ENCODE measurements around the gene SCAANT1. TPM values are rescaled to one million over a fixed set of nuclear protein-coding genes. Genes with fewer than 3 reads are reported as not detected.

SCAANT1 gene
- total RNA-seq, 1 donor from 2014 or later, result not detected

DNA sequence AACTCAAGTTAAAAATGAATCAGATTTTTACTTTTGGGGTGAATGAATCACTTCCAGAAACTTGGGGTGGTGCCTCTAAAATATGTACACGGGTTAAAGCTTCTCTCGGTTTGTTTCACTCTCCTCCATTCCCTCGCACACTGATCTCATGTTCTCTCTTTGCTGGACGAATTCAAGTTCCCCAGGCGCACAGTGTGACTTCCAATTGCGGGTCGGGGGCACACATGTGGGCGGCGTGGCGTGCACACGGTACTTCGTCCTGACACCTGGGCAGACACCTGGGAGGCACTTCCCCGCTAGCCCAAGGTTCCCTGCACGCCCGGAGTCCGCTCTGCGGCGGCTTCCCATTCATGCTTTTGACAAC lies 692 bp downstream of the SCAANT1 start:
- peaks cover 24% of the 10 kb centered on the region for H3K4me1 Mint-ChIP-seq
- H3K9me3 Mint-ChIP-seq, result no peaks in the 10 kb centered on the region
- TF ChIP-seq, protein P1, sequence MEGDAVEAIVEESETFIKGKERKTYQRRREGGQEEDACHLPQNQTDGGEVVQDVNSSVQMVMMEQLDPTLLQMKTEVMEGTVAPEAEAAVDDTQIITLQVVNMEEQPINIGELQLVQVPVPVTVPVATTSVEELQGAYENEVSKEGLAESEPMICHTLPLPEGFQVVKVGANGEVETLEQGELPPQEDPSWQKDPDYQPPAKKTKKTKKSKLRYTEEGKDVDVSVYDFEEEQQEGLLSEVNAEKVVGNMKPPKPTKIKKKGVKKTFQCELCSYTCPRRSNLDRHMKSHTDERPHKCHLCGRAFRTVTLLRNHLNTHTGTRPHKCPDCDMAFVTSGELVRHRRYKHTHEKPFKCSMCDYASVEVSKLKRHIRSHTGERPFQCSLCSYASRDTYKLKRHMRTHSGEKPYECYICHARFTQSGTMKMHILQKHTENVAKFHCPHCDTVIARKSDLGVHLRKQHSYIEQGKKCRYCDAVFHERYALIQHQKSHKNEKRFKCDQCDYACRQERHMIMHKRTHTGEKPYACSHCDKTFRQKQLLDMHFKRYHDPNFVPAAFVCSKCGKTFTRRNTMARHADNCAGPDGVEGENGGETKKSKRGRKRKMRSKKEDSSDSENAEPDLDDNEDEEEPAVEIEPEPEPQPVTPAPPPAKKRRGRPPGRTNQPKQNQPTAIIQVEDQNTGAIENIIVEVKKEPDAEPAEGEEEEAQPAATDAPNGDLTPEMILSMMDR (IDR thresholded peaks at IDR 0.05; ENCODE audit: unreplicated experiment), result no peak
- H3K4me3 Mint-ChIP-seq, result peak overlapping the region; percentile 79
- no peak for DNase-seq (ENCODE audit: low spot score in 2 of 2, unreplicated experiment in 2 of 2)
- H3K27me3 Mint-ChIP-seq (ENCODE audit: low read depth), result no peaks in the 10 kb centered on the region
- peak overlapping the region; percentile 92 for H3K27ac Mint-ChIP-seq
- H3K36me3 Mint-ChIP-seq, result peaks cover 5% of the 10 kb centered on the region

DNA sequence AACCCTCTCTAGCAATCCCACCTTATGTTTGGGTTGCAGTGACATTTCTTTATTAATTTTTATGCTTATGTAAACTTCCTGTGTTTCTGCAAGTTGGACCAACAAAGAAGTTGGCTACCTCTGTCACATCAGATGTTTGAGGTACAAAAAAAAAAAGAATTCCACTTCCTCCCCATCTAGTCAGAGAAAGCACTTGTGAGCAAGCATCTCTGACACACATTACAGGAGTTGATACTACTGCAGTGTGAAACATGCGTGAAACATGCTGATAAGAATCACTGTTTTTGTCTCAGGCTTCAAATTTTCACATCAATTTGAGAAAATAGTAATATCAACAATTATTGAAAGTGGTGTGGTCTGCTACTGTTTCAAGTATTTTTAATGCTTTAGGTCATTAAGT lies 1.3 kb downstream of the SCAANT1 start:
- H3K27me3 Mint-ChIP-seq (ENCODE audit: low read depth), result no peaks in the 10 kb centered on the region
- H3K4me1 Mint-ChIP-seq, result peaks cover 24% of the 10 kb centered on the region
- peaks cover 2% of the 10 kb centered on the region for H3K36me3 Mint-ChIP-seq
- DNase-seq (ENCODE audit: low spot score in 2 of 2, unreplicated experiment in 2 of 2), result no peak
- no peaks in the 10 kb centered on the region for H3K9me3 Mint-ChIP-seq
- H3K27ac Mint-ChIP-seq, result peak overlapping the region; percentile 44
- TF ChIP-seq, protein P1 (IDR thresholded peaks at IDR 0.05; ENCODE audit: unreplicated experiment), result no peak
- H3K4me3 Mint-ChIP-seq, result peak overlapping the region; percentile 79

DNA sequence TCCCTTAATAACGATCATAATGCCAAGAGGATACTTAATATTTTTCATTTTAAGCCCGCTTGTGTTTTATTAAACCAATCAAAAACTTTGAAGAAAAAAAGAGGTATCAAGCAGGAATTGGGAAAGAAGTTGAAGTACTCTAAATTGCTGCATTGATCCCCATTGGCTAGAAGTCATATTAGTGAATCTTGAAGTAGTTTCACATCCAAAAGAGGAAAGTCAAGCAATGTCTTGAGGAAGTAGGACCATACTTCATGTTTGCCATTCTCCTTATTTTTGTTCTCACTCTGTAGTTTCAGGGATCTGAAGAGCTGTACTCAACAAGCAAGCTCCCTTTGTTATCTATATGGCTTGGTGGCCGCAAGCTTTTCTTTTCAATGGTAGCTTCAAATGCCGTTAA lies 2.2 kb downstream of the SCAANT1 start:
- Mint-ChIP-seq H3K36me3 (no peaks in the 10 kb centered on the region), H3K27me3 (ENCODE audit: low read depth) (no peaks in the 10 kb centered on the region), H3K9me3 (no peaks in the 10 kb centered on the region), H3K4me3 (no peak overlapping the region), H3K27ac (no peak overlapping the region), H3K4me1 (peaks cover 24% of the 10 kb centered on the region)
- DNase-seq (ENCODE audit: low spot score in 2 of 2, unreplicated experiment in 2 of 2), result no peak
- TF ChIP-seq, protein P1 (IDR thresholded peaks at IDR 0.05; ENCODE audit: unreplicated experiment), result no peak

DNA sequence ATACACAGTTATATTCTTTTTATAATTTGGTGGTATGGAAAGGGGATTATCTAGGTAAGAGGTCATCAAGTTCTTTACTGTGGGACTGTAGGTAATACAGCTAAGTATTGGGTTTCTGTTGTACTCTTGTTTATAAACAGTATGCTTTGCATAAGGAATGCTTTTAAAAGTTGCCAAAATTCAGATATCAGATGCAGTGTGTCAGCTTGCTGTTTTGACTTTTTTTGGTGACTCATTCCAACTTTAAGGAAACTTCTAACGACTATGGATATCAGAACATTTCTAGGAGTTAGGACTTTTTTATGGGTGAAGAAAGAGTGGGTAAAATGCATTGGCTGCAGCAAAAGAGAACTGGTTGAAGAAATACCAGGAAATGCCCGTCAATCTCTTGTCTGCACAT lies 2.8 kb downstream of the SCAANT1 start:
- no peaks in the 10 kb centered on the region for H3K27me3 Mint-ChIP-seq (ENCODE audit: low read depth)
- TF ChIP-seq, protein P1 (IDR thresholded peaks at IDR 0.05; ENCODE audit: unreplicated experiment), result no peak
- no peak overlapping the region for H3K27ac Mint-ChIP-seq
- no peak for DNase-seq (ENCODE audit: low spot score in 2 of 2, unreplicated experiment in 2 of 2)
- no peak overlapping the region for H3K4me3 Mint-ChIP-seq
- peaks cover 22% of the 10 kb centered on the region for H3K4me1 Mint-ChIP-seq
- H3K36me3 Mint-ChIP-seq, result peaks cover 2% of the 10 kb centered on the region
- H3K9me3 Mint-ChIP-seq, result no peaks in the 10 kb centered on the region

DNA sequence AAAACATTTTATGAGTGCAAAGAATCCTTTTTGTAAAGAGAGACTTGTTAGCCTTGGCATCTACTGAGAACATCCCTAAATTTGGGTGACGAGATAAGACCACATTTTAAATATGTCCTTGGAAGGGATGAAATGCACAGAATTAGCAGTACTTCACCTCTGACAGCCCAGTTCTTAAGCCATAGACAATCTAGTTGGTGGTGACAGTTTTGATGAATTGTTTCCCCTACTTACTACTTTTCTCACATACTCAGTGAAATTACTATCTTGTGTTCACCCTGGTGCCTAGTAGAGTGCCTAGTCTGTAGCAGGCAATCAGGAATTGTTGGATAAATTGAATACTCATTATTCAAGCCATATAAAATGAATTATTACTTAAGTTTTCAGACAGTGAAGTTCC lies 3.4 kb downstream of the SCAANT1 start:
- TF ChIP-seq, protein P1 (IDR thresholded peaks at IDR 0.05; ENCODE audit: unreplicated experiment), result no peak
- Mint-ChIP-seq H3K27ac (no peak overlapping the region), H3K36me3 (peaks cover 2% of the 10 kb centered on the region), H3K4me3 (no peak overlapping the region), H3K4me1 (peaks cover 17% of the 10 kb centered on the region), H3K9me3 (no peaks in the 10 kb centered on the region), H3K27me3 (ENCODE audit: low read depth) (no peaks in the 10 kb centered on the region)
- no peak for DNase-seq (ENCODE audit: low spot score in 2 of 2, unreplicated experiment in 2 of 2)

All from mesothelial cell of epicardium (in vitro differentiated cells).